Sigmoid colon (tissue), 7 donors: ENCODE results near the gene MZB1. TPM values are rescaled to one million over a fixed set of nuclear protein-coding genes. Genes with fewer than 3 reads are reported as not detected.

Experiments
- DNase-seq: peaks from one replicate; pipeline ENCODE4 v3.0.0-alpha.2; 2019
- H3K27ac ChIP-seq, 4 donors: fragments of 200-600 bp; sonication (generic); one replicate each; pipeline ENCODE4 v1.5.1; 2016 to 2019; ENCODE audit warnings: mild to moderate bottlenecking in 1 of 4
- H3K27me3 ChIP-seq, 3 donors: fragments of 200-600 bp; sonication (generic); one replicate each; pipeline ENCODE4 v1.5.1; 2019; ENCODE audit warnings: mild to moderate bottlenecking in 1 of 3
- H3K36me3 ChIP-seq, 4 donors: fragments of 200-600 bp; sonication (generic); one replicate each; pipeline ENCODE4 v1.5.1; 2016 to 2019
- H3K4me1 ChIP-seq, 4 donors: fragments of 200-600 bp; sonication (generic); one replicate each; pipeline ENCODE4 v1.5.1; 2017 to 2019
- H3K4me3 ChIP-seq, 4 donors: fragments of 200-600 bp; sonication (generic); one replicate each; pipeline ENCODE4 v1.5.1; 2017 to 2019; ENCODE audit warnings: mild to moderate bottlenecking in 2 of 4, moderate library complexity in 1 of 4
- H3K9me3 ChIP-seq, 4 donors: fragments of 200-600 bp in 3 of 4; sonication (generic) in 3 of 4; one replicate each; pipeline versions ENCODE4 v1.5.1 to v1.6.1; 2013 to 2019
- EP300 ChIP-seq, 4 donors: sonication (generic); formaldehyde crosslinking; IDR thresholded peaks; one replicate each; pipeline ENCODE4 v1.6.1; 2017; ENCODE audit warnings: antibody characterized with exemption in 4 of 4
- POLR2A ChIP-seq, 2 donors: fragments of 450-650 bp; IDR thresholded peaks; one replicate each; pipeline ENCODE4 v1.6.1; 2016; ENCODE audit warnings: antibody characterized with exemption in 2 of 2, mild to moderate bottlenecking in 2 of 2, moderate library complexity in 2 of 2
- POLR2AphosphoS5 ChIP-seq, 4 donors: sonication (generic); formaldehyde crosslinking; IDR thresholded peaks; one replicate each; pipeline ENCODE4 v1.6.1; 2017; ENCODE audit warnings: antibody characterized with exemption in 4 of 4
- WGBS, 2 donors: extraction: QIAGEN DNeasy Blood & Tissue Kit; methylation state at CpG; one replicate each; pipeline ENCODE4 v1.1.7; 2013; 5-methylcytosine and 5-hydroxymethylcytosine counted together
- intact Hi-C: fragments of 100-400 bp; cut with DNase I; formaldehyde crosslinking; loops from one replicate; pipeline ENCODE4 v1.15.1; 2023
- polyA plus RNA-seq, 3 donors: library from polyadenylated mRNA; stranded (reverse); fragments of 200-250 nt; gene quantifications; one replicate each; pipeline ENCODE4 v1.2.3, GENCODE V29; 2013
- total RNA-seq, 4 donors: library from RNA; depleted of rRNA; stranded (reverse); fragments of >200 nt; gene quantifications; one replicate each; pipeline ENCODE4 v1.1.0, GENCODE V29; 2016
- TF ChIP-seq, protein P1 (sequence below), 4 experiments: fragments of 450-650 bp in 3 of 4; fragments of 200-600 bp in 1 of 4; IDR thresholded peaks; one replicate each; pipeline ENCODE4 v1.5.1; 2016 to 2019; ENCODE audit warnings: antibody characterized with exemption in 4 of 4, mild to moderate bottlenecking in 3 of 4, moderate library complexity in 2 of 4
- donor health status: healthy with polysubstance abuse.
- donor health status: Bipolar disorder and iron deficiency.
- donor health status: healthy.

Gene MZB1
- total and polyA plus RNA-seq, 7 donors, result 2.2 to 29.2 (median 3.2) TPM; not detected in 3

DNA sequence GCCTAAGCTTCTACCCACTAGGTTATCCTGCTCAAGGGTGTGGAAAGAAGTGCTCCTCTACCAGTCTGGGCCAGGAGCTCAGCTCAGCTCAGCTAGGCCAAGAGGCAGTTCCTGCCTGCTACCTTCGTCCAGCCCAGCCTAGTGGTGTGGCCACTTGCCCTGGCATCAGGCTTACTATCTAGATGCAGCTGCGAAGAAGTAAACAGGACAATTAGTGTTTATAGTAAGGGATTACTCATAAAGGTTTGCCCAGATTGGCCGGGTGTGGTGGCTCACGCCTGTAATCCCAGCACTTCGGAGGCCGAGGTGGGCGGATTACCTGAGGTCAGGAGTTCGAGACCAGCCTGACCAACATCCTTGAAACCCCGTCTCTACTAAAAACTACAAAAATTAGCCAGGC, 26.9 kb upstream of the MZB1 start:
- Histone ChIP-seq H3K4me3 (no peak overlapping the region), H3K4me1 (peaks cover 0 to 47% (median 41%) of the 10 kb centered on the region in 4 donors), H3K27me3 (no peaks in the 10 kb centered on the region), H3K36me3 (peaks cover 0 to 33% (median 3%) of the 10 kb centered on the region in 4 donors), H3K27ac (peak overlapping the region in 3 of 4 donors; percentile 46 to 78 (median 65)), H3K9me3 (no peaks in the 10 kb centered on the region)
- intact Hi-C loops, result no loop called here
- 26 to 61% methylated on average over 9 of the region's 9 CpGs for WGBS, 2 donors
- DNase-seq, result no peak
- no peak for TF ChIP-seq EP300 (IDR thresholded peaks at IDR 0.05)
- TF ChIP-seq POLR2AphosphoS5 (IDR thresholded peaks at IDR 0.05), result no peak
- TF ChIP-seq, protein P1, sequence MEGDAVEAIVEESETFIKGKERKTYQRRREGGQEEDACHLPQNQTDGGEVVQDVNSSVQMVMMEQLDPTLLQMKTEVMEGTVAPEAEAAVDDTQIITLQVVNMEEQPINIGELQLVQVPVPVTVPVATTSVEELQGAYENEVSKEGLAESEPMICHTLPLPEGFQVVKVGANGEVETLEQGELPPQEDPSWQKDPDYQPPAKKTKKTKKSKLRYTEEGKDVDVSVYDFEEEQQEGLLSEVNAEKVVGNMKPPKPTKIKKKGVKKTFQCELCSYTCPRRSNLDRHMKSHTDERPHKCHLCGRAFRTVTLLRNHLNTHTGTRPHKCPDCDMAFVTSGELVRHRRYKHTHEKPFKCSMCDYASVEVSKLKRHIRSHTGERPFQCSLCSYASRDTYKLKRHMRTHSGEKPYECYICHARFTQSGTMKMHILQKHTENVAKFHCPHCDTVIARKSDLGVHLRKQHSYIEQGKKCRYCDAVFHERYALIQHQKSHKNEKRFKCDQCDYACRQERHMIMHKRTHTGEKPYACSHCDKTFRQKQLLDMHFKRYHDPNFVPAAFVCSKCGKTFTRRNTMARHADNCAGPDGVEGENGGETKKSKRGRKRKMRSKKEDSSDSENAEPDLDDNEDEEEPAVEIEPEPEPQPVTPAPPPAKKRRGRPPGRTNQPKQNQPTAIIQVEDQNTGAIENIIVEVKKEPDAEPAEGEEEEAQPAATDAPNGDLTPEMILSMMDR (IDR thresholded peaks at IDR 0.05), result no peak
- TF ChIP-seq POLR2A (IDR thresholded peaks at IDR 0.05), result no peak

DNA sequence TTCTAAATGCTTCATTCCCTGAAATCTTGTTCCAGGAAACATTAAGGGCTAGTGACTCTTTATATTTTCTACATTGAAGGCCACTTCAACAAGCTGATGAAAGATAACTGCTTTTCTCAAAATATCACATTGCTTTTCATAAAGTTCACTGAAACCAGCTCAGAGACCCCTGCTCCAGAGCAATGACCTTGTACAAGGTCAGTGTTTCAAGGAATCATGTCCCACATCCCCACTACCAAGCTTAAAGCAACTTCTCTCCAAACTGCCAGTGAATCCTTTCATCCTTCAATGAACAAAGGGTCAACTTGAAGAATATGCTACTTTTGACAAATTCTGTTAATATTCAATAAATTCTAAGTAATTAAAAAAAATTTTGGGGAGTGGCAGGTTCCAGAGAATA, 26.2 kb upstream of the MZB1 start:
- Histone ChIP-seq H3K27me3 (no peaks in the 10 kb centered on the region), H3K4me3 (no peak overlapping the region), H3K36me3 (peaks cover 0 to 25% (median 3%) of the 10 kb centered on the region in 4 donors), H3K9me3 (no peaks in the 10 kb centered on the region), H3K4me1 (peaks cover 0 to 55% (median 47%) of the 10 kb centered on the region in 4 donors), H3K27ac (peak overlapping the region in 3 of 4 donors; percentile 54 to 78 (median 58))
- no peak for TF ChIP-seq POLR2A (IDR thresholded peaks at IDR 0.05)
- TF ChIP-seq POLR2AphosphoS5 (IDR thresholded peaks at IDR 0.05), result no peak
- TF ChIP-seq, protein P1 (IDR thresholded peaks at IDR 0.05), result no peak
- no peak for TF ChIP-seq EP300 (IDR thresholded peaks at IDR 0.05)
- no peak for DNase-seq
- intact Hi-C loops, result no loop called here

DNA sequence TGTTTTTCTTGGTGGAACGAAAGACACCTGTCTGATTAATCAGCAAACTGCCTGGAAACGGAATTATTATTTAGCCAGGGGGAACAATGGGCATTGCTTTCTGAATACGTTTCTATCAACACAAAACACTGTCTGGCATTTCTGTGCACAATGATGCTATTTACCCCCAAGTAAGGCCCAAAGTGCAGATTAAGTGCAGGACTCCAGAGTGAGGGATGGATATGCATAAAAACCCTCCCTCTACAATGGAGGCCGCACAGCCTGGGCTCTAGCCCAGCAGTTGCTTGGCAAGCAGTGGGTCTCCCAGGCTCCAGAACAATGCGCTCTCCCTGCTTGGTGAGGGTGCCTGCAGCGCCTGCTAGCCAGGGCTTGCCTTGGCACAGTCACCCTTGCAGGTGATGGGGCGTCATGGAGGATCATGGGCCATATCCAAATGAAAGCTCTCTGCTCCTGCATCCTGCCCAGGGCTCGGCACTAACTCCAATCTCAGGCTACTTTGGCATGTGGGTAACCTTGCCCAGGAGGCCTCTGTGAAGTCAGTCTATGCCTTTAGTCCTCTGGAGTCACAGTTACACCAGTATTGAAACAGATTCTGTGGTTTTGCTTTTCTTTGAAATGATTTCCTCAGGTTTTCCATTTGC, 25.6 kb upstream of the MZB1 start:
- intact Hi-C loops, result no loop called here
- no peaks in the 10 kb centered on the region for H3K27me3 ChIP-seq
- peak overlapping the region; percentile 32 to 78 (median 56) for H3K27ac ChIP-seq

DNA sequence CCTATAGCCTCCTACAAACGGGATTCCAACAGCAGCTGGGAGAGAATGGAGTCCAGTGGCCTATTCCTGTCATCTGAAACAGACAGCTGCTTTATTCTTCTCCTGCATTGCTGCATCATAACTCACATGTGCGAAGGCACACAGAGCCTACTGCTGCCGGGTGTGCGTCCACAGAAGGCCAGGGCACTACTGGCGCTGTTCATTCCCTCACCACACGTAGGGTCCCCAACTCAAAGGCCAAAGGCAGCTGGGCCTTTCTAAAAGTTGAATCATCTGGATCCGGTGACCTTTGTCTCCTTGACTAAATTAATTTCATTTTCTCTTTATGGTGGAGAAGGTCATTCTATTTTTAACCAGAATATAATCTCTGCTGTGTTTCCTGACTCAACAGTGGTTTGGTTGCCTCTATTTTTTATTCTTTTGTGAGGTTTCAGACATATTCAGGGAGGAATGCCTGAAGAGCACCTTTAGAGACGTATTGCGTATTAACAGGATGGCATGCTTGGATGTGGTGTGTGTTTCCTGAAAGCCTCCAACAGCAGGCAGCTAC, 24.9 kb upstream of the MZB1 start:
- TF ChIP-seq POLR2AphosphoS5 (IDR thresholded peaks at IDR 0.05), result no peak
- TF ChIP-seq EP300 (IDR thresholded peaks at IDR 0.05), result no peak
- TF ChIP-seq, protein P1 (IDR thresholded peaks at IDR 0.05), result peak in 1 of 4 experiments; percentile 5
- no peak for TF ChIP-seq POLR2A (IDR thresholded peaks at IDR 0.05)
- 83 to 85% methylated on average over 9 of the region's 9 CpGs for WGBS, 2 donors
- DNase-seq, result no peak
- intact Hi-C loops, result no loop called here
- H3K4me1 ChIP-seq, result peaks cover 0 to 67% (median 59%) of the 10 kb centered on the region in 4 donors
- H3K36me3 ChIP-seq, result peaks cover 0 to 14% (median 0%) of the 10 kb centered on the region in 4 donors
- H3K9me3 ChIP-seq, result no peaks in the 10 kb centered on the region
- no peak overlapping the region for H3K4me3 ChIP-seq
- peak overlapping the region; percentile 32 to 78 (median 56) for H3K27ac ChIP-seq
- H3K27me3 ChIP-seq, result no peaks in the 10 kb centered on the region

More for the DNA sequence above, 25.6 kb upstream of the MZB1 start:
- H3K4me3 ChIP-seq, result no peak overlapping the region
- peaks cover 0 to 60% (median 52%) of the 10 kb centered on the region in 4 donors for H3K4me1 ChIP-seq
- H3K36me3 ChIP-seq, result peaks cover 0 to 21% (median 3%) of the 10 kb centered on the region in 4 donors
- H3K9me3 ChIP-seq, result no peaks in the 10 kb centered on the region
- peak; percentile 82 for DNase-seq
- 82 to 90% methylated on average over 8 of the region's 8 CpGs for WGBS, 2 donors
- TF ChIP-seq POLR2AphosphoS5 (IDR thresholded peaks at IDR 0.05), result peak in 3 of 4 donors; percentile 22 to 67 (median 23)
- TF ChIP-seq, protein P1 (IDR thresholded peaks at IDR 0.05), result no peak
